ENCODE data around the gene SMTNL2.
"Not testable (repeated sequence)": the region's sequence is repeated elsewhere in the genome, so short reads cannot be mapped to it uniquely, and the experiment has no call there.

Gene SMTNL2

DNA sequence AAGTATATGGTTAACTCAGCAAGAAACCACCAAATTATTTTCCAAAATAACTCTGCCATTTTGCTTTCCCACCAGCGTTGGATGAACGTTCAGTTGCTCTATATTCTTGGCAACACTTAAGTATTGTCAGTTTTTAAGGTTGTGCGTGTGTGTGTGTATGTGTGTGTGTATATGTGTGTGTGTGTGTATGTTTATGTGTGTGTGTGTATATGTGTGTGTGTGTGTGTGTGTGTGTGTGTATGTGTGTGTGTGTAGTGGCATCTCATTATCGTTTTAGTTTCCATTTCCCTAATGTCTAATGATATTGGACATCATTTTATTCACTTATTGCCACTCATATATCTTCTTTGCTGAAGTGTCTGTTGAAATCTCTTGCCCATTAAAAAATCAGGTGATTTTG, 11.2 kb upstream of the SMTNL2 start:
- TF ChIP-seq, protein P1, sequence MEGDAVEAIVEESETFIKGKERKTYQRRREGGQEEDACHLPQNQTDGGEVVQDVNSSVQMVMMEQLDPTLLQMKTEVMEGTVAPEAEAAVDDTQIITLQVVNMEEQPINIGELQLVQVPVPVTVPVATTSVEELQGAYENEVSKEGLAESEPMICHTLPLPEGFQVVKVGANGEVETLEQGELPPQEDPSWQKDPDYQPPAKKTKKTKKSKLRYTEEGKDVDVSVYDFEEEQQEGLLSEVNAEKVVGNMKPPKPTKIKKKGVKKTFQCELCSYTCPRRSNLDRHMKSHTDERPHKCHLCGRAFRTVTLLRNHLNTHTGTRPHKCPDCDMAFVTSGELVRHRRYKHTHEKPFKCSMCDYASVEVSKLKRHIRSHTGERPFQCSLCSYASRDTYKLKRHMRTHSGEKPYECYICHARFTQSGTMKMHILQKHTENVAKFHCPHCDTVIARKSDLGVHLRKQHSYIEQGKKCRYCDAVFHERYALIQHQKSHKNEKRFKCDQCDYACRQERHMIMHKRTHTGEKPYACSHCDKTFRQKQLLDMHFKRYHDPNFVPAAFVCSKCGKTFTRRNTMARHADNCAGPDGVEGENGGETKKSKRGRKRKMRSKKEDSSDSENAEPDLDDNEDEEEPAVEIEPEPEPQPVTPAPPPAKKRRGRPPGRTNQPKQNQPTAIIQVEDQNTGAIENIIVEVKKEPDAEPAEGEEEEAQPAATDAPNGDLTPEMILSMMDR (IDR thresholded peaks at IDR 0.05; ENCODE audit: insufficient read depth, low read length, missing control alignments), result no peak
- no peak for DNase-seq (ENCODE audit: low read depth, low spot score)
- ChIA-PET CTCF (interaction anchor here (2.1 kb wide), 1 partner anchor 53 kb away, joined by 10 read pairs; no protein-coding TSS in a partner anchor), POLR2A (no interaction called here)
- no peak overlapping the region for H3K4me3 ChIP-seq (ENCODE audit: low read depth, low read length)

DNA sequence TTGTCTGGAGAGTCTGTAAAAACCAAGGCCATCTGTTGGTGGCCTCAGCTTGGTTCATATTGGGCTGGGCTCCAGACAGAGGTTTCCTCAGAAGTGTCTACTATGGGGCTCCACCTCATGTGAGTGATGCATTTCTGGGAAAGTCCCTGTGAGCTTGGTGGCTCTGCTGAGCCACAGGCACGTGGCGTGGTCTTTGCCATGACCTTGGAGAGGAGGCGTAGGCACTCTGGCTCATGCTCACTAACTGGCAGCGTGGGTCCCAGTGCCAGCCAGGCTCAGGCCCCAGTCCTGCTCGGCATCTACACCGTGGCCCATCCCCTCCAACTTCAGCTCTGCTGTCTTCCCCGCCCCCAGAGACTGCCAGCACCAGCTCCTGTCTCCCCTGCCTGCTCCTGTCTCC, 10.7 kb upstream of the SMTNL2 start:
- TF ChIP-seq, protein P1 (IDR thresholded peaks at IDR 0.05; ENCODE audit: insufficient read depth, low read length, missing control alignments), result no peak
- no peak for DNase-seq (ENCODE audit: low read depth, low spot score)
- CTCF ChIA-PET, result interaction anchor here (2.1 to 2.6 kb wide), 2 partner anchors 11 to 52 kb away, joined by 7 to 10 read pairs; no protein-coding TSS in a partner anchor
- POLR2A ChIA-PET, result no interaction called here
- no peak overlapping the region for H3K4me3 ChIP-seq (ENCODE audit: low read depth, low read length)

DNA sequence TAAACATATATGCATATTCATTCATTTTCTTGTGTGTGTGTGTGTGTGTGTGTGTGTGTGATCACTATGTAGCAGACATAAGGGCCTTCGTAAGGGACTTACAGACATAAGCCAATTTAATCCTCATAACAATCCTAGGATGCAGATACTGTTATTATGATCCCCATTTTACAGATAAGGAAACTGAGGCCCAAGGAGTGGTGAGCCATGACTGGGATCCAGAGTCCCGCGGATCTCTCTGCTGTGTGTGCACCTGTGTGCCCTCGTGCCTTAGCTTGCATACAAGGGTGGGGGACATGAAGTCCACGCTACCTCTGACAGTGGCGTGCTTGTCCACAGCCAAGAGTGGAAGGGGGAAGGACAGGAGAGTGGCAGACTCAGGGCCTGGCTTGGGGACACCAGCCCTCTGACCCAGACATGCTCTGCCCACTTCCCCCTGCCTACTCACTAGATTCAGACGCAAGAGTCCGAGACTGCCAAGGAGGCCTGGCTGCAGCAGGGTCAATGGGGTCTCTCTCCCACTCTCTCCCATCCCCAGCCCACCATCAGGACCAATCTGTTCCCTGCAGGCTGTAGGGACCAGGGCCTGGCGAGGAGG, 9.8 kb upstream of the SMTNL2 start:
- CTCF ChIA-PET, result interaction anchor here (2.0 to 8.3 kb wide), 4 partner anchors 7 to 52 kb away, joined by 6 to 79 read pairs (median 8); no protein-coding TSS in a partner anchor
- POLR2A ChIA-PET, result no interaction called here
- DNase-seq (ENCODE audit: low read depth, low spot score), result no peak
- TF ChIP-seq, protein P1 (IDR thresholded peaks at IDR 0.05; ENCODE audit: insufficient read depth, low read length, missing control alignments), result no peak
- H3K4me3 ChIP-seq (ENCODE audit: low read depth, low read length), result no peak overlapping the region

DNA sequence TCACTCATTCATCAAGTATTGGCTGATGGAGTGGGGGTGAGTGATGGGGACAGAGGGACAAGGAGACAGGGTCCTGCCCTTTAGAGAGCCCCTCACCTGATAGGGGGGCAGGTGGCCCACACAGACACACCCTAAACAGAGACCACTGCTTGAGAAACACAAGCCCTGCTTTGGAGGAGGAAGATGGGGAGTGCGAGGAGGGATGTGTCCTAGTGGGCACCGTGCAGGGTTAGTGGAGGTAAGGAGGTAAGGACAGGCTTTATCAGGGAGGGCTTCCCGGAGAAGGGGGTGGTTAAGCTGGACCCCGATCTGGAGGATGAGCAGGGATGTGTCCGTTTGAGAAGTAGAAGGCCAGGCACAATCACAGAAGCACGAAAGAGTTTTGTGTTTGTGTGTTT, 8.2 kb upstream of the SMTNL2 start:
- no peak overlapping the region for H3K4me3 ChIP-seq (ENCODE audit: low read depth, low read length)
- DNase-seq (ENCODE audit: low read depth, low spot score), result no peak
- TF ChIP-seq, protein P1 (IDR thresholded peaks at IDR 0.05; ENCODE audit: insufficient read depth, low read length, missing control alignments), result no peak
- CTCF ChIA-PET, result interaction anchor here (2.0 to 8.3 kb wide), 3 partner anchors 9 to 13 kb away, joined by 6 to 79 read pairs (median 7); no protein-coding TSS in a partner anchor
- POLR2A ChIA-PET, result no interaction called here

DNA sequence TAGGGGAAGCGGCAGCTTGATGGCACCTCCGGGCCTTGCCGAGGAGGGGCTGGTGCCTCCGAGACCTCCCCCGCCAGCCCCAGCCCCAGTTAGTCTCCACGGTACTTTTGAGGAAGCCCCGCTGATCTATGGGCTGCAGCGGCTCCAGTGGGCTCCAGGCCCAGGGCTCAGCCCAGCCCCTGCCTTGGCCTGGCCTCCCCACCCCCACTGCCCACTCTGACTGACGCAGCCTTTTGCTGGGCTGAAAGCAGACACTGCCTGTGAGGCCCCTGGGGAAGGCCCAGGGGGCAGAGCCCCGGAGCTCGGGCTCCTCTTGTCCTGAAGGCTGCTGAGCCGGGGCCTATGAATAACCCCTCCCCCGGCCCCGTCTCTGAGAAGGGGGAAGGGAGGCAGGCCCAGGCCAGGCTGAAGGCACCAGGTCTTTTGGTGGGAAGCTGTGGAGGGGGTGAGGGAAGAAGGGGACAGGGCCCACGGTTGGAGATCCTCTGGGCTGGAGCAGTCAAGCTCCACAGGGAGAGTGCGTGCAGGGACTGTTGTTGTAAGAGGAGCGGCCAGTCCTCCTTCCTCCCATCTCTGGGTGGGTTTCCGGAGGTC, 7.5 kb upstream of the SMTNL2 start:
- H3K4me3 ChIP-seq (ENCODE audit: low read depth, low read length), result no peak overlapping the region
- DNase-seq (ENCODE audit: low read depth, low spot score), result no peak
- ChIA-PET CTCF (interaction anchor here (2.0 to 8.3 kb wide), 2 partner anchors 9 to 12 kb away, joined by 6 to 79 read pairs; no protein-coding TSS in a partner anchor), POLR2A (no interaction called here)
- TF ChIP-seq, protein P1 (IDR thresholded peaks at IDR 0.05; ENCODE audit: insufficient read depth, low read length, missing control alignments), result no peak

DNA sequence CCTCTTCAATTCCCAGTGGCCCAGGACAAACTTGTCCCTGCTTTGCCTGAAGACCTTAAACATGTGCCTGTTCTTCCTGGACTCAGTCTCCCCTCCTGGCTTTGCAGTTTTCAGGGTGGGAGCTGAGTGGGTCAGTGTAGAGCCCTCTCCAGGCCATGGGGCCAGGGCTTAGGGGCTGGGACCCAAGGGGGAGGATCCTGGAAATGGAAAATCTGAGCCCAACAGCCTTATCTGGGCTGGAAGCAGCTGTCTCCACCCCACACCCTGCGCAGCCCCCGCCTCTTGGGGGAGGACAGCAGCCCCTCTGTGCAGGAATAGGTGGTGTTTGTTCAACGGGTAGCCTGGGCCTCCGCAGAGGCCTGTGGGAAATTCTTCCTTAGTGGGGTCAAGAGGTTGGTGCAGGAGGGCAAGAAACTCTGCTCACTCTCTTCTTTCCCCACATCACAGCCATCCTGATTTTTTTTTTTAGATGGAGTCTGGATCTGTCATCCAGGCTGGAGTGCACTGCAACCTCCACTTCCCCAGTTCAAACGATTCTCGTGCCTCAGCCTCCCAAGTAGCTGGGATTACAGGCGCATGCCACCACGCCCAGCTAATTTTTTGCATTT, 6.8 kb upstream of the SMTNL2 start:
- DNase-seq (ENCODE audit: low read depth, low spot score), result no peak
- CTCF ChIA-PET, result interaction anchor here (8.3 kb wide), 1 partner anchor 10 kb away, joined by 79 read pairs; no protein-coding TSS in a partner anchor
- TF ChIP-seq, protein P1 (IDR thresholded peaks at IDR 0.05; ENCODE audit: insufficient read depth, low read length, missing control alignments), result no peak
- POLR2A ChIA-PET, result no interaction called here
- no peak overlapping the region for H3K4me3 ChIP-seq (ENCODE audit: low read depth, low read length)

DNA sequence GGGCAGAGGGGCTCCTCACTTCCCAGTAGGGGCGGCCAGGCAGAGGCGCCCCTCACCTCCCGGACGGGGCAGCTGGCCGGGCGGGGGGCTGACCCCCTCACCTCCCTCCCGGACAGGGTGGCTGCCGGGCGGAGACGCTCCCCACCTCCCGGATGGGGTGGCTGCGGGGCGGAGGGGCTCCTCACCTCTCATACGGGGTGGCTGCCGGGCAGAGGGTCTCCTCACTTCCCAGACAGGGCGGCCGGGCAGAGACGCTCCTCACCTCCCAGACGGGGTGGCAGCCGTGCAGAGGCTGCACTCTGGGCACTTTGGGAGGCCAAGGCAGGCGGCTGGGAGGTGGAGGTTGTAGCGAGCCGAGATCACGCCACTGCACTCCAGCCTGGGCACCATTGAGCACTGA, 6.0 kb upstream of the SMTNL2 start:
- DNase-seq (ENCODE audit: low read depth, low spot score); H3K4me3 ChIP-seq (ENCODE audit: low read depth, low read length); POLR2A ChIA-PET: not testable (repeated sequence)
- CTCF ChIA-PET, result interaction anchor here (8.3 kb wide), 1 partner anchor 11 kb away, joined by 79 read pairs; no protein-coding TSS in a partner anchor

All from AG04449 (cell line).